Mesothelial cell of epicardium (in vitro differentiated cells): ENCODE measurements around the gene TLR8. TPM values are rescaled to one million over a fixed set of nuclear protein-coding genes. Genes with fewer than 3 reads are reported as not detected.

Source experiments
- DNase-seq, 2 experiments: peaks; one replicate each; pipeline ENCODE4 v3.0.0; 2021; ENCODE audit warnings: low spot score in 2 of 2; ENCODE audit not compliant: unreplicated experiment in 2 of 2
- H3K27ac Mint-ChIP-seq: 2 replicates; pipeline ENCODE4 v1.8.0; 2021; ENCODE audit warnings: mixed read lengths
- H3K27me3 Mint-ChIP-seq: 2 replicates; pipeline ENCODE4 v1.8.0; 2021; ENCODE audit warnings: low read depth, mixed read lengths
- H3K36me3 Mint-ChIP-seq: 2 replicates; pipeline ENCODE4 v1.8.0; 2021; ENCODE audit warnings: mixed read lengths
- H3K4me1 Mint-ChIP-seq: 2 replicates; pipeline ENCODE4 v1.8.0; 2021; ENCODE audit warnings: mixed read lengths
- H3K4me3 Mint-ChIP-seq: 2 replicates; pipeline ENCODE4 v1.8.0; 2021; ENCODE audit warnings: mild to moderate bottlenecking, moderate library complexity, mixed read lengths
- H3K9me3 Mint-ChIP-seq: 2 replicates; pipeline ENCODE4 v1.8.0; 2021; ENCODE audit warnings: mixed read lengths
- CTCF ChIP-seq: fragments of 200-600 bp; sonication (generic); IDR thresholded peaks from one replicate; pipeline ENCODE4 v1.5.0; 2021; ENCODE audit warnings: antibody characterized with exemption; ENCODE audit not compliant: unreplicated experiment
- total RNA-seq: library from RNA; stranded (reverse); gene quantifications from 3 replicates; pipeline ENCODE4 v1.2.1, GENCODE V29; 2021

The TLR8 gene
- total RNA-seq, 1 donor from 2014 or later, result not detected

GRCh38 chrX:12912791-12913482 lies 6.5 kb downstream of the TLR8 start:
- H3K36me3 Mint-ChIP-seq, result no peaks in the 10 kb centered on the region
- no peak overlapping the region for H3K27ac Mint-ChIP-seq
- no peaks in the 10 kb centered on the region for H3K4me1 Mint-ChIP-seq

GRCh38 chrX:12917753-12918152 lies 11.3 kb downstream of the TLR8 start:
- no peaks in the 10 kb centered on the region for H3K4me1 Mint-ChIP-seq
- TF ChIP-seq CTCF, result no peak
- H3K27ac Mint-ChIP-seq, result no peak overlapping the region
- peaks cover 26% of the 10 kb centered on the region for H3K9me3 Mint-ChIP-seq
- H3K36me3 Mint-ChIP-seq, result no peaks in the 10 kb centered on the region
- H3K27me3 Mint-ChIP-seq, result no peaks in the 10 kb centered on the region
- no peak for DNase-seq
- H3K4me3 Mint-ChIP-seq, result no peak overlapping the region

More at GRCh38 chrX:12912791-12913482, 6.5 kb downstream of the TLR8 start:
- H3K9me3 Mint-ChIP-seq, result peaks cover 20% of the 10 kb centered on the region
- DNase-seq, result no peak
- H3K27me3 Mint-ChIP-seq, result no peaks in the 10 kb centered on the region
- TF ChIP-seq CTCF, result no peak
- no peak overlapping the region for H3K4me3 Mint-ChIP-seq

- no peak for TF ChIP-seq CTCF
- Mint-ChIP-seq H3K27ac (no peak overlapping the region), H3K4me3 (no peak overlapping the region), H3K9me3 (peaks cover 21% of the 10 kb centered on the region), H3K27me3 (no peaks in the 10 kb centered on the region), H3K36me3 (no peaks in the 10 kb centered on the region), H3K4me1 (no peaks in the 10 kb centered on the region)
- no peak for DNase-seq
Observed at GRCh38 chrX:12919051-12919450, 12.6 kb downstream of the TLR8 start.

- Mint-ChIP-seq H3K4me3 (no peak overlapping the region), H3K27ac (no peak overlapping the region), H3K4me1 (no peaks in the 10 kb centered on the region), H3K9me3 (peaks cover 21% of the 10 kb centered on the region), H3K27me3 (no peaks in the 10 kb centered on the region), H3K36me3 (no peaks in the 10 kb centered on the region)
- no peak for TF ChIP-seq CTCF
- DNase-seq, result no peak
Observed at GRCh38 chrX:12919620-12920019, 13.2 kb downstream of the TLR8 start.

- no peak for DNase-seq
- H3K4me3 Mint-ChIP-seq, result no peak overlapping the region
- H3K9me3 Mint-ChIP-seq, result peaks cover 30% of the 10 kb centered on the region
Observed at GRCh38 chrX:12920990-12921389, 14.6 kb downstream of the TLR8 start.

More at GRCh38 chrX:12920990-12921389, 14.6 kb downstream of the TLR8 start:
- no peaks in the 10 kb centered on the region for H3K4me1 Mint-ChIP-seq
- H3K36me3 Mint-ChIP-seq, result no peaks in the 10 kb centered on the region
- H3K27ac Mint-ChIP-seq, result no peak overlapping the region
- H3K27me3 Mint-ChIP-seq, result no peaks in the 10 kb centered on the region
- TF ChIP-seq CTCF, result no peak
